Pons (tissue), 1 donor: ENCODE results near the gene KPNA2.
"Not testable (repeated sequence)": the region's sequence is repeated elsewhere in the genome, so short reads cannot be mapped to it uniquely, and the experiment has no call there.

Experiments used
- DNase-seq: peaks from one replicate; pipeline ENCODE4 v3.0.0-alpha.2; 2016; ENCODE audit warnings: low spot score

KPNA2 gene

DNA sequence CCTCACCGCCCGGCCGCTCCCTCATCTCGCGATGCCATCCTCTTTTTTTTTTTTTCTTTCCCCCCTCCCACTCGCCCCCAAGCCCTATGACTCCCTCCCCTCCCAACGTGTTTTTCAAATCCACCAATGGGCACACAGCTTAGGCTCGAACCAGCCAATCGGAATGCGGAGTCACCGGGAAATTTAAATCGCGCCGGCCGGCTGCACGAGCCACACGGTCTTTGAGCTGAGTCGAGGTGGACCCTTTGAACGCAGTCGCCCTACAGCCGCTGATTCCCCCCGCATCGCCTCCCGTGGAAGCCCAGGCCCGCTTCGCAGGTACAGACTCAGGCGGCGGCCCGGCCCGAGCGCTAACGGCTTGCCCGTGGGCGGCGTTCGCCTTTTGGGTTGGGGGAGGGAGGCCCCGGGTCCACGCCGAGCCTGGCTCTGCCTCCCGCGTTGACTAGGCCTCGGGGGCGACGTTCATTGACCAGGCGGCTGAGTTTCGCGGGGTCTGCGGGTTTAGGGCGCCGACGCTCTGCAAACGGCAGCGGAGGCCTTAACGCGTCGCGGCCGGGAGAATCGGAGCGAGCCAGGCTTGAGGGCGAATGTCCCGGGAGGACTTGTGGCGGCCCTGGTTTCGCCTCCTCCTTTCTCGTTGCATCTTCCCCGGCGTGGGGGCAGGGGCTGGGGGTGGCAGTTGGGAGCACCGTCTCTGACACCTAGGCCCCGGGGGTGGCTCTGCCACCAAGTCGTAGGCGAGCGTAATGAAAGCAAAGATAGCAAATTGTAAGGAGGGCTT lies at the start of gene KPNA2:
Gene KPNA2 (plus strand): TSS at position 213 of the 781 bp plus-strand sequence. CDS start 1,398 bp downstream, outside the sequence.
- peak; percentile 98 for DNase-seq

DNA sequence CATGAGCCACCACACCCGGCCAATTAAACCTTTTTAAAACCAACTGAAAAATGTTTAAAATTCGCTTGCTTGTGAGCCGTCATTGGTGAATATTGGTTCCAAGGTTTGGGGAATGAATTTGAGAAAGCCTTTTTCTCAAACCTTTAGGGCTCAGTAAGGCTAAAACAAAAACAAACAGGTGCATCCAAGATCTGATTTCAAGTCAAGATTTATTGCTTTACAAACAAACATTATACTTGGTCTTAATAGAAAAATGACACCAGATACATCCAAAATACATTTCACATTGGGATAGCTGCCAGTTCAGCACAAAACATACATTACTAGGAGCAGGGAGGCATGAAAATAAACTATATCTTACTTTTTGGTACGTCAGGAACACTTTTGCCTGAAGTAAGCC lies 44.6 kb upstream of the KPNA2 start:
- no peak for DNase-seq

DNA sequence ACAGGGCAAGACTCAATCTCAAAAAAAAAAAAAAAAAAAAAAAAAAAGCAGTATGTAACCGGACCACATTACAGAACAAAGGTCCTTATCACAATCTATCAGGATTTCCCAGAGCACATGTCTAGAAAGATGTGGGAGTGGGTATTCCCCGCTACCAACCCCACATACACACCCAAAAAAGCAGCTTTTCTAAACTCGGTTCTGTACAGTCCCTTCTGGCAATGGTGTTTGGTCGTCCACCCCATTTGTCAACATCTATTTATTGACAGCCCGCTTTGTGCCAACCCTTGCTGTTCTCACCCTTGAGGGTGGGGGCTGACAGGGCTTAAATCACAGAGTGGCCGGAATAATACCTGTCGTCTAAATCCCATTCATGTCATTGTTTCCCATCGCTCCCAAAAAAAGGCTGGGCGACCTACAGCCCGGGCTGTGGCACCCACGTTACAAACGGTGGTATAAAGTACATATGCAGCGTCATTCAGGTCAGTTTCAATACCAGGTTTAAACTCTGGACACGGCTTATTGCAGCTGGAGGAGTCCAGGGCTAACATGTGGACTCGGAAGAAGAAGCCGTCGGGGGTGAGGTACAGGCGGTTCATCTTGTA lies 42.9 kb upstream of the KPNA2 start:
- DNase-seq = peak; percentile 20

DNA sequence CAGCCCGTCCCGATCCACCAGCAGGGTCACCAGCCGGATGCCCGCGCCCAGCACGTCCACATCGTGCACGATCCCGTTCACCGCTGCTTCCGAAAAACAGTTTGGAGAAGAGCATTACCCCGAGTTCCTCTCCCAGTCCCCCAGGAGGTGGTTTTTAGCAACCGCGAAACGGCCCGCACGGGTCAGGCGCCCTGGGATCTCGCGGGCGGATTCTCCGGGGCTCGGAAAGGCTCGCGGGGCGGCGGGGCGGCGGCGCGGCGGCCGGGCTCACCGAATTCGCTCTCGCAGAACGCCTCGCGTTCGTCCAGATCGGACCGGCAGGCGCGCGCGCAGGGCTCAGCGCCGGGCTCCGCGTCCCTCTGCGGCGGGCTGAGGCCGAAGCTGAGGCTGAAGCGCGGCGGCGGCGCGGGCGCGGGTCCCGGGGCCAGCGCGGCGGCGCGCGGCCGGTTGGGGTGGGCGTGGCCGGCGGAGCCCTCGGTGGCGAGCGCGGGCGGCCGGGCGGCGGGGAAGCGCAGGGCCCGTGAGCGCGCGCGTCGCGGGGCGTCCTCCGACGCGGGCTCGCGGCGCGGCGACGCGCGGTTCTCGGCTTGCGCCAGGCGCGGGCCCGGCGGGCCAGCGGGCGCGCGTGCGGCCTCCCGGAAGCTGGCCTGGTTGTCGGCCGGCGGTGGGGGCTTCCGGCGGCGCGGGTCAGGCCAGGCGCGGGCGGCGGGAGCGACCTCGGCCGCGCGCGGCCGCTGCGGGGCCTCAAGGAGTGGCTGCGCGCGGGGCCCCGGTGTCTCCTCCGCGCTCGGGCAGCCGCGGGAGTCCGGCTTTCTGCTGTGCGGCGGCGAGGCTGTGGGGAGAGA lies 42.2 kb upstream of the KPNA2 start:
- peak; percentile 71 for DNase-seq

DNA sequence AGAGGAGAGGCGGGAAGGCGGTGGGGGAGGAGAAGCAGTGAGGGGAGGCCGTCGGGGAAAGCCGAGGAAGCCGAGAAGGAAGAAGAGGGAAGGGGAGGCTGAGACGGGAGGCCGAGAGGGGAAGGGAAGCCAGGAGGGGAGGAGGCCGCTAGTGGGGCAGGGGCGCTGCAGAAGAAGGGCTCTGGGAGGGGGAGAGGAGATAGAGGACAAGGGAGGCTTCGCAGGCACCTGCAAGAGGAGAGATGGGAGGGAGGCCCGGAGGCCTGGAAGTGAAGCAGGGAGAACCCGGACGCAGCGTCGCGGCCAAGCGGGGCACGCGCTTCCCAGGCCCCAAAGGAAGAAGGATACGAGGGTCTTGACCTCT lies 41.6 kb upstream of the KPNA2 start:
- no peak for DNase-seq

DNA sequence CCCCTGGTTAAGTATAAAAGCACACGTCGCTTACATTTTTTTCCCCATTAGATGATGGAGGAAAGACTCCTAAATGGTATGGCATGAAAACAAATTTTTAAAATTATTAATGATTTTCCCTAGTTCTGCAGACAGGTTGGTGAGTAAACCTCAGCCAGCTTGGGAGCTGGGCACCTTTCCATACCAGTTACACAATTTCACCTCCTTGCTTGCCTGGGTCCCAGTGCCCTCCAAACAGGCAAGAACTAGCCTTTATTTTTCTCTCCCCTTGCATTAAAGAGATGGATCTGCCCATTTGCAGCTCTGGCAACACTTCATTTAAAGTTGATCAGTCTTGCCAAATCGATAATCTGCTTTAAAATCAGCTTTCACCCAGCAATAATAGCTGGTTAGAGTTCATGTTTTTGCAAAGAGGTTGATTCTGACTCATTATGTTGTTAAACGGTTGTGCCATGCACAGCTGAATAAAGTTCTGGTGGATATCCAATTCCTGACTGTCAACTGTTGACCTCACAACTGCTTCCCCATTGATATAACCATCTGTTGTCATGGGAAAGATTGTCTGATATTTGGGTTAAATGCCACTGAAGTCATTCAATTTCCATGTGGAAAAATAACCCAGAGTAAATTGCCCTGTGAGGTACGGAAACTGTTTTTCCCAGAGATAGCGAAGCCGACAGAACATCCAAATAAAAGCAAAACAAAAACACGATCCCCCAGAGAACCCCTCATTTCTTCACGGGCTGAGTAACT lies 40.5 kb upstream of the KPNA2 start:
- peak; percentile 49 for DNase-seq

DNA sequence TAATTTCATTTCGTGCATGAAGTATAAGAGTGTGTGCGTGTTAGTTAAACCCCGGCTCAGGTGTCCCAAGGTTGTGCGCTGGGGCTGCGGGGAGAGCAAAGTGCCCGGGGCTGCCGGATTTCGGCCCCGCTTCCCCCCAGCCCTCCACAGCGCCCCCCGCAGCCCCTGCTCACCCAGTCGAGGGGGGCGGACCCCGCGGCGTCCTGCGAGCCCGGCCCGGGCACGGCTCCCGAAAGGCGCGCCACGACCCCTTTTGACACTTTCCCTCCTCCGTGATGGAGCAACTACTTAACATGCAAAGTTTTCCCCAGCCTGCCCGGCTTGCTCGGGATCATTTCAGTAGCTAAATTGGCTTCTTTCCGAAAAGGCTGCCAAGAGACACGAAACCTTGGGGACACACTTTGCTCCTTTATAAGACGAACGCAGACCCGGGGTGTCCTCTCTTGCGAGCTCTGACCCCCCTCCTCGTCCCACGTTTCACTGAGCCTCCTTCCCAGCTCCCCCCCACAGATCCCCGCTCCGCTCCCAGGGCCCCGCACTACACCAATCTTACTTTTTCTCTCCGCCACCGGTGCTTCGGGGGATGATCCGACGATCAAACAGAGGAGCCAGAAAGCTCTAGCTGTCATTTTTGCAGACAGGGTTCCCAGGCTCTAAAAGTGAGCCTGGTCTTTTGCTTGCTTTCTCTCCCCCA lies 39.8 kb upstream of the KPNA2 start:
- peak; percentile 19 for DNase-seq

DNA sequence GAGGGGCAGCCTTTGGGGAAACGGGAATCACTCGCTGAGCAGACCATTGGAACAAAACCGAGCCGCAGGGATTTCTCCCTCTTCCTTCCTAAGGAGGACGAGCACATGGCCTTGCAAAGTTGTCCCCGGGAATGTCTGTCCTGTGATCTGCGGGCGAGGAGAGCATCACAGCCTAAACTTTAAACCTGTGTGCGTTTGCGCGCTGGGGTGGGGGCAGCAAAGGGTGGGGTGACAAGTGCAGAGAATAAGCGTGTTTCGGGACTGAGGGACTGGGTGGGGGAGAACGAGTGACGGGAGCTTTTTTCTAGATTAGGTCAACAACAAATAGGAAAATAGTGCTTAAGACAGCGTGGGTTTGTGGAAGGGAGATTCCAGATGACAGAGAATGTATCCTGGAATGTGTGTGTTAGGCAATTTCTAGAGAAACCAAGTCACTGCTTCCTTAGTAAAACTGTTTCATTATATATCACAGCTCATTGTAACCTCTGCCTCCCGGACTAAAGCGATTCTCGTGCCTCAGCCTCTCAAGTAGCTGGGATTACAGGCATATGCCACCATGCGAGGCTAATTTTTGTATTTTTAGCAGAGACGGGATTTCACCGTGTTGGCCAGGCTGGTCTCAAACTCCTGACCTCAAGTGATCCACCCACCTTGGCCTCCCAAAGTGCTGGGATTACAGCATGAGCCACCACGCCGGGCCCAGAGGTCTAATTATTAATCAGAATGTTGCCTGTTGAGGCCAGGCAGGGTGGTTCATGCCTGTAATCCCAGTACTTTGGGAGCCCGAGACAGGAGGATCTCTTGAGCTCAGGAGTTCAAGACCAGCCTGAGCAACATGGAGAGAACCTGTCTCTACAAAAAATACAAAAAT lies 39.0 kb upstream of the KPNA2 start, which contains the start of gene C17orf58:
Gene C17orf58 (minus strand): TSS at position 169 of the 871 bp plus-strand sequence. CDS start 271 bp downstream, outside the sequence.
- not testable (repeated sequence) for DNase-seq

DNA sequence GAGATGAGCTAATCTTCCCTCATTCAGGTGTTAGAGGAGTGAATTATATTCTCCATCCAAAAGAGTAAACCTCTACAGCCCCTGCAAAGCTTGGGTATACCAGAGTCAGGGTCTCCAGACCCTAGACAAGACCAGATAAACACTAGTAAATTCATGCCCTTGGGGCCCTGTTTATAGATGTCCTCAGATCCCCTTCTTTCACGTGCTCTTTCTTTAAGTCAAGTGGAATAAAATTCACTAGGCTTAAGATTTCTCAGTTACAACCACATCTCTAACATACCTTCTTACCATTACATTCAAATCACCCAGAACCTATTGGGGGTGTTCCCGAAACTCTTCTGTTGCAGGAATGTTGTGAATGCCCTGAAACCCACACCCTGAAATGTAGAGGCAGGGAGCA lies 37.1 kb upstream of the KPNA2 start:
- no peak for DNase-seq

DNA sequence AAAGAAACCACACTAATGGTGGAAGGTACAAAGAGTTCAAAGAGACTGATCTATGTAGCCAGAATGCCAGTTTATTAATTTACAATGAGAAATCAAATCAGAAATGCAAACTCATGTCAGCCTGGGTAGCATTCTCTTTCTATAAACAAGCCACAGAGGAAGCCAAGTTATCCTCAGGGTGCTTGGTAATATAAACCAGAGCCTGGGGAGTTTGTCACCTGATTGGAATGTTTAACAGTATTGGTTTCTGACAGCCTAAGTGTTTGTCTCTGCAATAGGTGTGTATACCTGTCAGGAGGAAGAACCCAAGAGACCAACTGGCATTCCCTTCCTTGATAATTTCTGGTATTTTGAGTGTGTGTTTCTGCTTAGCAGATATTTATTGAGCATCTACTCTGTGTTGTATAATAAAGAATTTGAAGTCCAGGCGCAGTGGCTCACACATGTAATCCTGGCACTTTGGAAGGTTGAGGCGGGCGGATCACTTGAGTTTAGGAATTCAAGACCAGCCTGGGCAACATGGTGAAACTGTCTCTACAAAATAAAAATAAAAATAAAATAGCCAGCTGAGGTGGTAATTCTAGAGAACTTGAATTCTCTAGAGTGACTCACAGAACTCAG lies 36.1 kb upstream of the KPNA2 start:
- DNase-seq = no peak

DNA sequence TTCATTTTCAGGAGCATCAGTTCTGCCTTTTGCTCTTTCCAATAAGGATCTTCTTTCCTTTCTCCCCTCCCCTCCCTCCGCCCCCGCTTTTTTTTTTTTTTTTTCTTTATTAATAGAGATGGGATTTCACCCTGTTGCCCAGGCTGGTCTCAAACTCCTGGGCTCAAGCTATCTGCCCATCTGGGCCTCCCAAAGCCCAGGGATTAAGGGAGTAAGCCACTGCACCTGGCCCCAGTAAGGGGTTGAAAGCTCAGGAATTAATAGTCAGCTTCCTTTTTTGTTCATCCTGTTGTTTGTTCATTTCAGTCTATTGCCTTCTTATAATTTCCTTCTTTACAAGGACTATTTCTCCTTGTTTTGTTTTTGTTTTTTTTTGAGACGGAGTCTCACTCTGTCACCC lies 31.3 kb upstream of the KPNA2 start:
- DNase-seq = no peak

DNA sequence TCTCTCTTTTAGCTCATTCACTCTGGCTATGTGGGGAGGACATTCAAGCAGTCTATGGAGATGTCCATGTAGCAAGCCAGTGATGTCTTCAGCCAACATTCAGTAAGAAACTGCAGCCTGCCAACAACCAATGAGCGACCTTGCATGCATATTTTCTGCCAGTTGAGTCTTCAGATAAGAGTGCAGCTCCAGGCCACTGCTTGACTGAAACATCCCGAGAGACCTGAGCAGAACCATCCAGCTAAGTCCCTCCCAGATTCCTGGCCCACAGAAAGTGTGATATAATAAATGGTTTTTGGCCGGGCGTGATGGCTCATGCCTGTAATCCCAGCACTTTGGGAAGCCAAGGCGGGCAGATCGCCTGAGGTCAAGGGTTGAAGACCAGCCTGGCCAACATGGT lies 28.7 kb upstream of the KPNA2 start:
- DNase-seq = no peak

DNA sequence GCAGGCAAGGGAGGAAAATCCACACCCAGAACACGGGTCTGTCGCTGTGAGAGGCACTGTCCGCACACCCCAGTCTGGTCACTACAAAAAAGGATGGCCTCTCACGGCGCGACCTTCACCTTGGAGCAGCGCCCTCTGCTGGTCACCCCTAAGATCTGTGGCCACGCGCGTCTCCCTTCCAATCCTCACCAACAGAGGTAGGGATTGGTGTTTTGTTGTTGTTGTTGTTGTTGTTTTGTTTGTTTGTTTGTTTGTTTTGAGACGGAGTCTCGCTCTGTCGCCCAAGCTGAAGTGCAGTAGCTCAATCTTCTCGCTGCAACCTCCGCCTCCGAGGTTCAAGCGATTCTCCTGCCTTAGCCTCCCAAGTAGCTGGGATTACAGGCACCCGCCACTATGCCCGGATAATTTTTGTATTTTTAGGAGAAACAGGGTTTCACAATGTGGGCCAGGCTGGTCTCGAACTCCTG lies 24.3 kb upstream of the KPNA2 start:
- no peak for DNase-seq

DNA sequence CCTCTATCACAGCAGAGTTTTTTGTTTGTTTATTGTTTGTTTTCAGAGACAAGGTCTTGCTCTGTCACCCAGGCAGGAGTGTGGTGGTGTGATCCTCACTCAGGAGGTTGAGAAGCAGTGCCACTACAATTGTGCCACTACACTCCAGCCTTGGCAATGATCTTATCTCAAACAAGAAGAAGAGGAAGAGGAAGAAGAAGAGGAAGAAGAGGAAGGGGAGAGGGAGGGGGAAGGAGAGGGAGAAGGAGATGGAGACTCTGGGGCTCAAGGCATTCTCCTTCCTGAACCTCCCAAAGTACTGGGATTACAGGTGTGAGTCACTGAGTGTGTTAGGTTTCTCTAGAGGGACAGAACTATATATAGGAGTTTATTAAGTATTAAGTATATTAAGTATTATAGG lies 22.1 kb upstream of the KPNA2 start:
- DNase-seq = no peak

DNA sequence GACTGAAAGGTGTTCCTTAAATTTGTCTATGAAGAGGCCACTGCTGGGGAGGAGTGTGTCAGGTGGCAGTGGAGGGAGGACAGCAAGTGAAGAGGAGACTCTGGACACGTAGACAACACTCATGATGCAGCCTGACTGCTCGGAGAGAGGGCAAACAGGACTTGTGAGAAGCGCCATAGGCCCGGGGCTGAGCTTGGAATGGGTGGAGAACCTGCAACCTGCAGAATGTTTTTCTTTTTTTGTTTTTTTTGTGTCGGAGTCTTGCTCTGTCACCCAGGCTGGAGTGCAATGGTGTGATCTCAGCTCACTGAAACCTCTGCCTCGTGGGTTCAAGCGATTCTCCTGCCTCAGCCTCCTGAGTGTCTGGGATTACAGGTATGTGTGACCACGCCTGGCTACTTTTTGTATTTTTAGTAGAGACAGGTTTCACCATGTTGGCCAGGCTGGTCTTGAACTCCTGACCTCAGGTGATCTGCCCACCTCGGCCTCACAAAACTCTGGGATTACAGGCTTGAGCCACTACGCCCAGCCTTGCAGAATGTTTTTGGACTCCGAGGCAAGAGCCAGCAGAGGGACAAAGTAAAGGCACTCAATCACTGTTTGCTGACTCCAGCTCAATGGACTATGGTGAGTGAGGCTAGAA lies 20.3 kb upstream of the KPNA2 start:
- DNase-seq = no peak

DNA sequence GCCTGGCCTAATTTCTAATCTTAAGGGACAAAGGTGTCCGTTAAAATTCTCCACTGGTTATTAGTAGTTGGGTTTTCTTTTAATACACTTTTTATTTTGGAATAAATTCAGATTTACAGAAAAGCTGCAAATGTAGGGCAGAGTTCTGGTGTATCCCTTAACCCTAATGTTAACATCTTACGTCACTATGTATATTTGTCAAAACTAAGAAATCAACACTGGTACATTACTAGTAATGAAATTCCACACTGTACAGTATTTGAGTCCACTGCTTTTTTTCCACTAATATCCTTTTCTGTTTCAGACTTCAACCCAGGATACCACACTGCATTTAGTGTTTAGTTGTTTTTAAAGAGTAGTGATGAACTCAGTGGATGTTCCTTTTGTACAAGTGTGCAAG lies 18.7 kb upstream of the KPNA2 start:
- DNase-seq = no peak

DNA sequence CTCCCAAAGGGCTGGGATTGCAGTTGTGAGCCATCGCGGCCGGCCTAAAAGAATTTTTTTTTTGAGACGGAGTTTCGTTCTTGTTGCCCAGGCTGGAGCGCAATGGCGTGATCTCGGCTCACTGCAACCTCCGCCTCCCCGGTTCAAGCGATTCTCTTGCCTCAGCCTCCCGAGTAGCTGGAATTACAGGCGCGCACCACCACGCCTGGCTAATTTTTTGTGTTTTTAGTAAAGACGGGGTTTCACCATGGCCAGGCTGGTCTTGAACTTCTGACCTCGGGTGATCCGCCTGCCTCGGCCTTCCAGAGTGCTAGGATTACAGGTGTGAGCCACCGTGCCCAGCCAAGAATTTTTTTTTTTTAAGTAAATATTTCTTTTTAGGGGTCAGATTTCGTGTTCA lies 17.0 kb upstream of the KPNA2 start:
- not testable (repeated sequence) for DNase-seq

DNA sequence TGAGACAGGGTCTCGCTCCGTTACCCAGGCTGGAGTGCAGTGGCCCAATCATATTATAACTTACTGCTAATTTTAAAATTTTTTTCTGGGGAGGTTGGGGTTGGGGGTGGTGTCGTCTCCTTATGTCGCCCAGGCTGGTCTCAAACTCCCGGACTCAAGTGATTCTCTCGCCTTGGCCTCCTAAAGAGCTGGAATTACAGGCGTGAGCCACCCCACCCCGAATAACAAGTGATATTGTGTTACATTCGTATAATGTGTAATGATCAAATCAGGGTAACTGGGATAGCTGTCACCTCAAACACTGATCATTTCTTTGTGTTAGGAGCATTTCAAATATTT lies 16.2 kb upstream of the KPNA2 start:
- no peak for DNase-seq

DNA sequence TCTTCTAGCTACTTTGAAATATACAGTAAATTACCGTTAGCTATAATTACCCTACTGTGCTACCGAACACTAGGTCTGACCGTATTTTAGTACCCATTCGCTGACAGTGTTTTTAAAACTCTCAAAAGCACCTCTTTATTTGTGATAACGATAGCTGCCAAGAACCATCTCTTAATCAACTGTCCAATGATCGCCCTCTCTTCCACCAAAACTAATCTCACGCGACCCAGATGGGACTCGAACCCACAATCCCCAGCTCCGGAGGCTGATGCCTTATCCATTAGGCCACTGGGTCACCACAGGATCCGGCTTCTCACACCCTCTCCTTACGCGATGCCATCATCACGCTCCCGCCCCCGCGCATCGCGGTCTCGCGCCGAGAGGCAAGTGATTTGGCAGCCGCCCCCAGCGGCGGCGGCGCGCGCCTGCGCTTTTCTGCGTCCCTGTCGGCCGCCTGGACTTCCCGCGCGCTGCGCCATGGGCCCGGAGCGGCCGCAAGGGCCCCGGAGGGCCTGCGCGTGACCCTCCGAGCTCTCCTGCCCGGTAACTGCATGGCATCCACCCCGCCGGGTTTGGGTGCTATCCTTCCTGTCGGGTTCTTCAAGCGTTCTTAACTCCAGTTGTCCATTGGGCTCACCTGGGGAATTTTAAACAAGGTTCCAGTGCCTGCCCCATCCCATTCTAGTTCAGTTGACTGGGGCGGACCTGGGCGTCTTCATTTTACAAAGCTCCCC lies 15.7 kb upstream of the KPNA2 start:
- peak; percentile 97 for DNase-seq
